ENCODE data around the gene TNS3. TPM values are rescaled to one million over a fixed set of nuclear protein-coding genes. Genes with fewer than 3 reads are reported as not detected.
A peak's percentile ranks its signal among the peaks of the same experiment; 100 is the strongest.

TNS3 gene
- total and polyA plus RNA-seq, 2 of the 13 experiments (the other 11 are each of a cell fraction or from before 2014, with no cell fraction given), result 52.9 to 55.7 TPM

DNA sequence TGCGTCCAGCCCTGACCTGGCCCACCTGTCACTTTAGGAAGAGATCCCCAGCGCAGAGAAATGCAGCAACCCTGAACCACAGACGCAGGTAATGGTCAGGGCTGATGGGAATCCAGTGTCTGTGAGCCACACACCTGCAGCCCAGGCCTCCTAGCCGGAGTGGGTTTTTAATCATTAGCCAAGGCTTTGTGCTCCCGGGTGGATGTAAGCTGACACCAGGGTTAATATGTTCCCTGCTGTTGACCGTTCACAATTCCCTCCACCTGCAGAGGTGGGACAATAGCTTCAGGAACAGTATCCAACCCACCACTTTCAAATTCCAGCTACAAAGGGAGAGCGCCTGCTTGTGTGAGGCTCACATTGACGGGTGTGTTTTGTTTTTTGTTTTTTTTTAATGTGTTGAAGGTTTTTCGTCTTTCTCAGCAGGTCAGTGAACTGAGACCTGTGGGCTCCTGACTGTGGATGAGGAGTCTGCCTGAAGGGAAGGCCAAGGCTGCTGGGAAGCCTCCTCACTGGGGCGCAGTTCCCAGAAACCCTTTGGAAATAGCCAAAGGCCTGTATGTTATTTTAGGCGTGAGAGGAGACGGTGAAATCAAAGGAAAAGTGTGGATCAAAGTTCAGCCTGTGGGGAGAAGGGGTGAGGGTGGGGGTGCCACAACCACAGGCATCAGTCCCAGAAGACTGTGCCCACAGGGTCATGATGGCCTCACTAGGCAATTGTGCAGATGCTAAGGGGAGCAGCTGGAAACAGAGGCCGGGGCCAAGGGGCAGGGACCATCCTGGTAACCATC lies 111.1 kb downstream of the TNS3 start (continued):
- peak; percentile 74; the same call in 1 of the 2 replicates for TF ChIP-seq HMG20B (CRISPR knock-in tag; conservative IDR thresholded peaks at IDR 0.05)
- peak; percentile 53; the same call in 1 of the 2 replicates for TF ChIP-seq ZNF160 (CRISPR knock-in tag; IDR thresholded peaks at IDR 0.05)
- TF ChIP-seq, protein P1, sequence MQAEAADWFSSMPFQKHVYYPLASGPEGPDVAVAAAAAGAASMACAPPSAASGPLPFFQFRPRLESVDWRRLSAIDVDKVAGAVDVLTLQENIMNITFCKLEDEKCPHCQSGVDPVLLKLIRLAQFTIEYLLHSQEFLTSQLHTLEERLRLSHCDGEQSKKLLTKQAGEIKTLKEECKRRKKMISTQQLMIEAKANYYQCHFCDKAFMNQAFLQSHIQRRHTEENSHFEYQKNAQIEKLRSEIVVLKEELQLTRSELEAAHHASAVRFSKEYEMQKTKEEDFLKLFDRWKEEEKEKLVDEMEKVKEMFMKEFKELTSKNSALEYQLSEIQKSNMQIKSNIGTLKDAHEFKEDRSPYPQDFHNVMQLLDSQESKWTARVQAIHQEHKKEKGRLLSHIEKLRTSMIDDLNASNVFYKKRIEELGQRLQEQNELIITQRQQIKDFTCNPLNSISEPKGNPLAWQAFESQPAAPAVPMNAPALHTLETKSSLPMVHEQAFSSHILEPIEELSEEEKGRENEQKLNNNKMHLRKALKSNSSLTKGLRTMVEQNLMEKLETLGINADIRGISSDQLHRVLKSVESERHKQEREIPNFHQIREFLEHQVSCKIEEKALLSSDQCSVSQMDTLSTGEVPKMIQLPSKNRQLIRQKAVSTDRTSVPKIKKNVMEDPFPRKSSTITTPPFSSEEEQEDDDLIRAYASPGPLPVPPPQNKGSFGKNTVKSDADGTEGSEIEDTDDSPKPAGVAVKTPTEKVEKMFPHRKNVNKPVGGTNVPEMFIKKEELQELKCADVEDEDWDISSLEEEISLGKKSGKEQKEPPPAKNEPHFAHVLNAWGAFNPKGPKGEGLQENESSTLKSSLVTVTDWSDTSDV (CRISPR knock-in tag; IDR thresholded peaks at IDR 0.05), result 0 out of 2 replicates have a peak, but pooled peaks have one; percentile 52
- TF ChIP-seq, protein P2, sequence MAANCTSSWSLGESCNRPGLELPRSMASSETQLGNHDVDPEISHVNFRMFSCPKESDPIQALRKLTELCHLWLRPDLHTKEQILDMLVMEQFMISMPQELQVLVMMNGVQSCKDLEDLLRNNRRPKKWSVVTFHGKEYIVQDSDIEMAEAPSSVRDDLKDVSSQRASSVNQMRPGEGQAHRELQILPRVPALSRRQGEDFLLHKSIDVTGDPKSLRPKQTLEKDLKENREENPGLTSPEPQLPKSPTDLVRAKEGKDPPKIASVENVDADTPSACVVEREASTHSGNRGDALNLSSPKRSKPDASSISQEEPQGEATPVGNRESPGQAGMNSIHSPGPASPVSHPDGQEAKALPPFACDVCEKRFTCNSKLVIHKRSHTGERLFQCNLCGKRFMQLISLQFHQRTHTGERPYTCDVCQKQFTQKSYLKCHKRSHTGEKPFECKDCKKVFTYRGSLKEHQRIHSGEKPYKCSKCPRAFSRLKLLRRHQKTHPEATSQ (CRISPR knock-in tag; IDR thresholded peaks at IDR 0.05; ENCODE audit: borderline replicate concordance), result peak; percentile 33; the same call in 1 of the 2 replicates
- peak; percentile 65 for TF ChIP-seq CBX1 (IDR thresholded peaks at IDR 0.05; ENCODE audit: low read depth)
- peak; percentile 28; the same call in 1 of the 2 replicates for TF ChIP-seq ZNF501 (CRISPR knock-in tag; IDR thresholded peaks at IDR 0.05)
- TF ChIP-seq MNT (IDR thresholded peaks at IDR 0.05), result peak; percentile 38; the same call in 1 of the 2 replicates
- peak; percentile 24; the same call in 1 of the 2 replicates for TF ChIP-seq ZNF772 (CRISPR knock-in tag; IDR thresholded peaks at IDR 0.05)
- TF ChIP-seq IRF2 (CRISPR knock-in tag; IDR thresholded peaks at IDR 0.05), result peak; percentile 41
- TF ChIP-seq GFI1 (CRISPR knock-in tag; IDR thresholded peaks at IDR 0.05; ENCODE audit: borderline replicate concordance), result peak; percentile 93
- peak; percentile 68; the same call in 1 of the 2 replicates for TF ChIP-seq ZKSCAN8 (CRISPR knock-in tag; IDR thresholded peaks at IDR 0.05; ENCODE audit: borderline replicate concordance)
- TF ChIP-seq SIX4 (CRISPR knock-in tag; IDR thresholded peaks at IDR 0.05), result peak; percentile 98
- 0 out of 2 replicates have a peak, but pooled peaks have one; percentile 55 for TF ChIP-seq HBP1 (CRISPR knock-in tag; IDR thresholded peaks at IDR 0.05; ENCODE audit: low read depth)
- 0 out of 2 replicates have a peak, but pooled peaks have one; percentile 60 for TF ChIP-seq SRY (CRISPR knock-in tag; IDR thresholded peaks at IDR 0.05)
- 0 out of 2 replicates have a peak, but pooled peaks have one; percentile 11 for TF ChIP-seq ZNF878 (CRISPR knock-in tag; IDR thresholded peaks at IDR 0.05)
- peak; percentile 39; the same call in 1 of the 2 replicates for TF ChIP-seq TFAP4 (IDR thresholded peaks at IDR 0.05; ENCODE audit: borderline replicate concordance, low read depth)
- TF ChIP-seq IRF1 (CRISPR knock-in tag; IDR thresholded peaks at IDR 0.05; ENCODE audit: low read depth), result no peak

Measured in HepG2 (cell line).